Glomerular endothelial cell (primary cell): ENCODE data around the gene SEC31A. TPM values are rescaled to one million over a fixed set of nuclear protein-coding genes. Genes with fewer than 3 reads are reported as not detected.
"Not testable (repeated sequence)": the region's sequence is repeated elsewhere in the genome, so short reads cannot be mapped to it uniquely, and the experiment has no call there.

Experiments
- DNase-seq: peaks from one replicate; pipeline ENCODE4 v3.0.0-alpha.2; 2011; ENCODE audit warnings: low read depth, low spot score; ENCODE audit errors: extremely low read depth
- total RNA-seq: library from RNA; depleted of rRNA; stranded (reverse); fragments of >200 nt; gene quantifications from 2 replicates; pipeline ENCODE4 v1.2.3, GENCODE V29; 2015

SEC31A gene
- total RNA-seq, 1 donor from 2014 or later = 304 TPM

- DNase-seq = no peak
These were observed 7.6 kb upstream of the SEC31A start for GRCh38 chr4:82898322-82899243.

DNA sequence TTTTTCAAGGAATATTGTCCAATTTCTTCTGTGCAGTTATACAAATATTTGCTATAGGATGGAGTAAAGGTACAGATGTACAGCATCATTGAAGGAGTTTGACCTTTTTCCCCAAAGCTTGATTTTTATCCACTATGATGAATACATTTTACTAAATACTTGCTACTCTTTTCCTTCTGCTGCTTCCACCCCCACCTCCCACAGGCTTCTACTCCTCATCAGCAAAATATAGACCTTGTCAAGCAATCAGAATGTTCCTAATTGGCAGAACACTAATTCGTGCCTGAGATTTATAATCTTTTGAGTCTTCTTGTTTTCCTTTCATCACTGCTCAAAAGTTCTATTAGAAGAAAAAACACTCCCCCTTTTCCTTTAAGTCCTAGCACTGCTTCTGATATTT is 5.8 kb upstream of the SEC31A start:
- no peak for DNase-seq

DNA sequence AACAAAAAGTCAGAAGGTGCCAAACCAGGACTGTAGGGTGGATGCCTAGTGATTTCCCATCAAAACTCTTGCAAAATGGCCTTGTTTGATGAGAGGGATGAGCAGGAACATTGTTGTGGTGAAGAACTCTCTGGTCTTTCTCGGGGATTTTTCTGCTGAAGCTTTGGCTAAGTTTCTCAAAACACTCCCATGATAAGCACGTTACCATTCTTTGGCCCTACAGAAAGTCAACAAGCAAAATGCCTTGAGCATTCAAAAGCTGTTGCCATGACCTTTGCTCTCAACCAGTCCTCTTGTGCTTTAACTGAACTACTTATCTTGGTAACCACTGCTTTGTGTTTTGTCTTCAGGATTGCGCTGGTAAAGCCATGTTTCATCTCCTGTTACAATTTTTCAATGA is 3.0 kb upstream of the SEC31A start:
- no peak for DNase-seq

- DNase-seq = no peak
These were observed 1.5 kb upstream of the SEC31A start for GRCh38 chr4:82892467-82892802.

- DNase-seq = no peak
These were observed 934 bp upstream of the SEC31A start for GRCh38 chr4:82891707-82892466.

- DNase-seq = no peak
These were observed 439 bp downstream of the SEC31A start for GRCh38 chr4:82890528-82890900.

DNA sequence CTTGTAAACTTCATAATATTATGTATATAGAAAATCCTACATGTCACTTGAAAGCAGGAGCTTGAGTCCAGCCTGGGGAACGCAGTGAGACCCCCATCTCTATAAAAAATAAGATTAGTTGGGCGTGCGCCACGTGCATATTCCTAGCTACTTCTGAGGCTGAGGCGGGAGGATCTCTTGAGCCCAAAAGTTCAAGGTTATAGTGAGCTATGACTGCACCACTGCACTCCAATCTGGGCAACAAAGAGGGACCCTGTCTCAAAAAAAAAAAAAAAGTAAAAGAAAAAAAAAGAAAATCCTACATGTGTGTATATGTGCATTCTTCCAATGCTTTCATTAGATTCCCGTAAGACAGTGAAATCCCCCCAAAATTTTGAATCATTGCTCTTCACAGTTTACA is 1.7 kb downstream of the SEC31A start:
- DNase-seq = no peak

- no peak for DNase-seq
These were observed 4.6 kb downstream of the SEC31A start for GRCh38 chr4:82886147-82886942.

- DNase-seq = no peak
These were observed 5.5 kb downstream of the SEC31A start for GRCh38 chr4:82885410-82885809.

- no peak for DNase-seq
These were observed 22.4 kb downstream of the SEC31A start for GRCh38 chr4:82868572-82868971.

DNA sequence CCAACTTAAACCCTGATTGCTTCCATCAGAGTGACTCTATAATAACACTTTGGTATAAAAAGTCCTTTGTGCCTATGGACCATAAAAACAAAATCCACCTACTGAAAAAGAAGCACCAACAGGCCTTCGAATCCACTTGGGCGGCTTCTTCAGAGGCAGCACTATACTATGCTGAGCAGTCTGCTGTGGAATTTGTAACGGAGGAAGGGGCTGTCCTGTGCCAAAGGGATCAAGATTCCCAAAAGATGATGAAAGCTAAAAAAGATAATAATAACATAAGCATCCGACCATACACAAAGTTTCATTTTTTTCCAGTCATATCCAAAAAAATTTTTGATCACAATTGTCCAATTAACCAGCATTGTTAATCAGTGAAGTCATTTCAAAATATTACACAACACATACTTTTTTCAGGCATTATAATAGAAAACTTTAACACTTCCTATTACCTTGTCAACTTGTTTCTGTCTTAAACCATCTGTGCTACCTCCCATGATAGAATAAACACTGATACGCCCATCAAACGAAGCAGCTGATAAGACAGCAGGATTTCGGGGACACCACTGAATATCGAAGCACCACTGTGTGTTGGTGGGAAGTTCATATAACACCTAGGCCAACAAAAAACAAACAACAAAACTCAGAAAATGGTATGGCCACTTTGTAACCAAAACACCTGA is 24.1 kb downstream of the SEC31A start:
- no peak for DNase-seq

- DNase-seq = not testable (repeated sequence)
These were observed 24.9 kb downstream of the SEC31A start for GRCh38 chr4:82866033-82866432.

DNA sequence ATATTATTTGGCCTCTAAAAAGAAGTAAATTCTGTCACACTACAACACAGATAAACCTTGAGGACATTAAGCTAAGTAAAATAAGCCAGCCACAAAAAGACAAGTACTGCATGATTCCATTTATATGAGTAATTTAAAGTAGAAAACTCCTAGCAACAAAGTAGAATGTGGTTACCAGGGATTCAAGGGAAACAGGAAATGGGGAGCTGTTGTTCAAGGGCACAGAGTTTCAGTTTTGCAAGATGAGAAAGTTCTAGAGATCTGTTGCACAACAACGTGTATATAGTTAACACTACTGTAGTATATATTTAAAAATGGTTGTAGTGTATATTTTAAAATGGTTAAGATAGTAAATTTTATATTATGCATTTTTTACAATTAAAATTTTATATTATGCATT is 25.4 kb downstream of the SEC31A start:
- peak; percentile 85 for DNase-seq

GRCh38 chr4:82864336-82864979 is 26.5 kb downstream of the SEC31A start:
- no peak for DNase-seq

DNA sequence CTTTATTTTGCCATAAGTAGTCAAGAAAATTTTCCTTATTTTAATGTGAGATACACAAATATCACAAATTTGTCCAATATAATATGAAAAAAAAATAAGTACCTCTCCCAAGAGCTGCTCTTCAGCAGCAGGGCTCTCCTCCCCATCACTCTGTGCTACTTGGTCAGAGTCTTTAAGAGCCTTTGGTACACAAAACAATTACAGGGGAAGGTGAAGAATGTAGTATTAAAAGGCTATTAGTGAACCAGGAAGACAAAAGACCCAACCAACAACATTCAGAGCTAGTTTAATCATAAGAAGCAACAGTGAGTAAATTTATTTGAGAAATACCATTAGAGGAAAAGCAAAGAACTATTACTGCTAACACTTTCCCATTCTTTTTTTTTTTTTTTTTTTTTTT is 29.4 kb downstream of the SEC31A start:
- DNase-seq = no peak

DNA sequence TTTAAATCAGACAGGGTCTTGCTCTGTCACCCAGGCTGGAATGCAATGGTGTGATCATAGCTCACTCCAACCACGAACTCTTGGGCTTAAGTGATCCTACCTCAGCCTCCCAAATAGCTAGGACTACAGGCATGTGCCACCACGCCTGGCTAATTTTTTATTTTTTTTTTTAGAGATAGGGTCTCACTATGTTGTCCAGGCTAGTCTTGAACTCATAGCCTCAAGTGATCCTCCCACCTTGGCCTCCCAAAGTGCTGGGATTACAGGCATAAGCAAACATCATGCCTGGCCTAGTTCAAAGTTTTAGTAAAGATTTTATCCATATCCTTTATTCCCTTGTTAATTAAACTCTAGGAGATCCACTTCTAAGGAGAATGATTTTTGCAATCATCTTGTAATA is 30.5 kb downstream of the SEC31A start:
- DNase-seq = not testable (repeated sequence)

GRCh38 chr4:82852751-82853285 is 38.1 kb downstream of the SEC31A start:
- DNase-seq = no peak

- no peak for DNase-seq
These were observed 38.8 kb downstream of the SEC31A start for GRCh38 chr4:82851885-82852750.

GRCh38 chr4:82851318-82851717 is 39.6 kb downstream of the SEC31A start:
- no peak for DNase-seq
